ENCODE measurements around the gene LDAH.

GRCh38 chr2:20637147-20637546, 185.8 kb downstream of the LDAH start:
- TF ChIP-seq PATZ1 (CRISPR knock-in tag; IDR thresholded peaks at IDR 0.05; ENCODE audit: borderline replicate concordance): no peak
- TF ChIP-seq ARNTL (CRISPR knock-in tag; IDR thresholded peaks at IDR 0.05; ENCODE audit: borderline replicate concordance, low read depth): no peak
- no peak for TF ChIP-seq ZFP30 (CRISPR knock-in tag; IDR thresholded peaks at IDR 0.05)
- no peak for TF ChIP-seq CSDC2 (CRISPR knock-in tag; IDR thresholded peaks at IDR 0.05)
- no peak for TF ChIP-seq CSRNP3 (CRISPR knock-in tag; IDR thresholded peaks at IDR 0.05)
- no peak for TF ChIP-seq GLIS3 (CRISPR knock-in tag; IDR thresholded peaks at IDR 0.05)
- no peak for TF ChIP-seq ZFP3 (CRISPR knock-in tag; IDR thresholded peaks at IDR 0.05)
- no peak for TF ChIP-seq ZC3H10 (CRISPR knock-in tag; IDR thresholded peaks at IDR 0.05)
- TF ChIP-seq RARB (CRISPR knock-in tag; IDR thresholded peaks at IDR 0.05): no peak
- TF ChIP-seq ZNF8 (CRISPR knock-in tag; IDR thresholded peaks at IDR 0.05): no peak
- no peak for TF ChIP-seq ZNF565 (CRISPR knock-in tag; conservative IDR thresholded peaks at IDR 0.05; ENCODE audit: low read depth)
- no peak for TF ChIP-seq OSR1 (CRISPR knock-in tag; IDR thresholded peaks at IDR 0.05)
- no peak for TF ChIP-seq TCF4 (CRISPR knock-in tag; IDR thresholded peaks at IDR 0.05; ENCODE audit: borderline replicate concordance)

Data from SK-N-SH treated with all-trans-retinoic acid at 6 μM for 48 hours (cell line).